ENCODE data around the gene COL9A3. TPM values are rescaled to one million over a fixed set of nuclear protein-coding genes. Genes with fewer than 3 reads are reported as not detected.
A peak's percentile ranks its signal among the peaks of the same experiment; 100 is the strongest.

Gene COL9A3
- total RNA-seq, 1 experiment from 2014 or later, result 150 TPM

DNA sequence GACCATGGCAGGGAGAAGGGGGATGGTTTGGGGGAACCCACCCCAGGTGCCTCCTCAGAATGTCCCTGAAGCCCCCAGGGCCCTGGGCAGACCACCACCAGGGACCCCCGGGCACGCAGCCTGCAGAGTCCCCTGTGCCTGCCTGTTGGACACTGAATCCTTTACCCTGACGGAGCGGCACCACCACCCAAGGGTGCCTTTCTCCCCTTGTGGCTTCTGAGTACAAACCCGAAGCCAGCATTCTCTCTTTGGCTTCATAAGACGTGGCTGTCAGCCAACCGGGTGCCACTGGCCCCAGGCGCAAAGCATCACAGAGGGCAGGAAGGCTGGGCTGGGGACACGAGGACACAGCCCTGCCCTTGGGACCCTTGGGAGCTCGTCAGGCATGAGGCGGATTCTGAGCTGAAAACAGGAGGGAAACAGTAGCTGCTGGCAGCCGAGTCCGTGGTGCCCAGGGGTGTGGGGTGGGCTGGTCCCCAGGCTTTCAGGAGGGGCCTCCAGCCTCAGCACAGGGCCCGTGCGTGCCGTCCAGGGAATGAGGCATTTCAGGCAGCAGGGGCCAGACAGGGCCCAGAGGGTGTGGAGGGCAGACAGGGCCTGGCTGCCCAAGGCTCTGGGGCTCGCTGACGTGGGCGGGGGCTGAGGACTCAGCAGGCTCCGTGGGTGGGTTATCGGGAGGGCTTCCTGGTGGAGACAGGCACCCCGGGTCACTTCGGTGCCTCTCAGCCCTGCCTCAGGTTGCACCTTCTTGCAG, 3.5 kb downstream of the COL9A3 start:
- H3K9ac ChIP-seq (ENCODE audit: extremely low read depth, insufficient read length, low read length), result no peak overlapping the region
- H3K9me3 Mint-ChIP-seq, result no peaks in the 10 kb centered on the region
- H3K36me3 Mint-ChIP-seq (ENCODE audit: insufficient read depth in 1 of 3, low read depth in 3 of 3), result peaks cover 0 to 5% (median 0%) of the 10 kb centered on the region in 3 experiments; a peak in 1 of 7 replicates
- no peak overlapping the region for H2BK5ac ChIP-seq (ENCODE audit: insufficient read length, low read length)
- H3K27ac Mint-ChIP-seq, result no peak overlapping the region
- peak overlapping the region in 1 of 2 experiments; percentile 17; a peak in 1 of 5 replicates for H3K4me3 Mint-ChIP-seq
- H2BK120ac ChIP-seq (ENCODE audit: low read depth, low read length, poor library complexity, severe bottlenecking), result no peak overlapping the region
- no peak overlapping the region for H3K27ac ChIP-seq (ENCODE audit: insufficient read length, low read depth, low read length)
- H3K4me1 ChIP-seq (ENCODE audit: insufficient read depth, low read length), result no peaks in the 10 kb centered on the region; the same call in 1 of the 2 replicates
- no peak for DNase-seq
- H4K20me1 ChIP-seq (ENCODE audit: control insufficient read depth, insufficient read depth, insufficient read length), result no peaks in the 10 kb centered on the region
- H3K79me1 ChIP-seq (ENCODE audit: insufficient read depth, low read depth, low read length, poor library complexity, severe bottlenecking), result no peaks in the 10 kb centered on the region
- H3K79me2 ChIP-seq (ENCODE audit: insufficient read depth, low read length), result no peaks in the 10 kb centered on the region
- H2AFZ ChIP-seq (ENCODE audit: low read length), result no peak overlapping the region
- no peak overlapping the region for H2BK15ac ChIP-seq (ENCODE audit: low read depth, low read length)
- no peak overlapping the region for H2BK20ac ChIP-seq (ENCODE audit: low read depth, low read length, poor library complexity, severe bottlenecking)
- no peak overlapping the region for H3K18ac ChIP-seq (ENCODE audit: insufficient read length, low read depth, low read length)
- H3K14ac ChIP-seq (ENCODE audit: insufficient read depth, low read length), result no peak overlapping the region
- no peak overlapping the region for H3K4me2 ChIP-seq (ENCODE audit: insufficient read depth, insufficient read length, low read length)
- peaks cover 16 to 19% of the 10 kb centered on the region in 2 experiments for H3K4me1 Mint-ChIP-seq
- H3K9me3 ChIP-seq (ENCODE audit: control insufficient read depth, low read depth, low read length), result no peaks in the 10 kb centered on the region
- no CpG with 5 or more reads among the region's 23 CpGs for whole genome bisulfite sequencing (ENCODE audit: extremely low coverage, insufficient read length, low lambda C conversion rate)
- H4K8ac ChIP-seq (replicated peaks; ENCODE audit: insufficient read length, low read depth, low read length), result no peak overlapping the region
- no peak overlapping the region for H2BK12ac ChIP-seq (ENCODE audit: insufficient read length, low read depth, low read length)
- no peak overlapping the region for H3K4ac ChIP-seq (ENCODE audit: low read depth, low read length)
- no peak overlapping the region for H4K91ac ChIP-seq (ENCODE audit: insufficient read length, low read depth, low read length)
- H2AK5ac ChIP-seq (ENCODE audit: insufficient read length, low read length), result no peak overlapping the region
- peaks cover 1% of the 10 kb centered on the region; the same call in 1 of the 2 replicates for H3K27me3 Mint-ChIP-seq (ENCODE audit: low read depth)
- H4K5ac ChIP-seq (ENCODE audit: insufficient read length, low read depth, low read length), result no peak overlapping the region
- peaks cover 16% of the 10 kb centered on the region for H3K23me2 ChIP-seq (ENCODE audit: insufficient read length, low read depth, low read length, poor library complexity, severe bottlenecking)
- H3T11ph ChIP-seq (ENCODE audit: low read length), result no peak overlapping the region
- no peaks in the 10 kb centered on the region for H3K27me3 ChIP-seq (ENCODE audit: insufficient read depth, low read length)
- H3K23ac ChIP-seq (ENCODE audit: insufficient read length, low read depth, low read length), result no peak overlapping the region
- no peak overlapping the region for H3K56ac ChIP-seq (ENCODE audit: insufficient read length, low read depth, low read length)
- TF ChIP-seq, protein P1, sequence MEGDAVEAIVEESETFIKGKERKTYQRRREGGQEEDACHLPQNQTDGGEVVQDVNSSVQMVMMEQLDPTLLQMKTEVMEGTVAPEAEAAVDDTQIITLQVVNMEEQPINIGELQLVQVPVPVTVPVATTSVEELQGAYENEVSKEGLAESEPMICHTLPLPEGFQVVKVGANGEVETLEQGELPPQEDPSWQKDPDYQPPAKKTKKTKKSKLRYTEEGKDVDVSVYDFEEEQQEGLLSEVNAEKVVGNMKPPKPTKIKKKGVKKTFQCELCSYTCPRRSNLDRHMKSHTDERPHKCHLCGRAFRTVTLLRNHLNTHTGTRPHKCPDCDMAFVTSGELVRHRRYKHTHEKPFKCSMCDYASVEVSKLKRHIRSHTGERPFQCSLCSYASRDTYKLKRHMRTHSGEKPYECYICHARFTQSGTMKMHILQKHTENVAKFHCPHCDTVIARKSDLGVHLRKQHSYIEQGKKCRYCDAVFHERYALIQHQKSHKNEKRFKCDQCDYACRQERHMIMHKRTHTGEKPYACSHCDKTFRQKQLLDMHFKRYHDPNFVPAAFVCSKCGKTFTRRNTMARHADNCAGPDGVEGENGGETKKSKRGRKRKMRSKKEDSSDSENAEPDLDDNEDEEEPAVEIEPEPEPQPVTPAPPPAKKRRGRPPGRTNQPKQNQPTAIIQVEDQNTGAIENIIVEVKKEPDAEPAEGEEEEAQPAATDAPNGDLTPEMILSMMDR (conservative IDR thresholded peaks at IDR 0.05), result no peak

Data from H9 (cell line).